Calu3 (cell line): Measurements from ENCODE around the gene PLEKHG5. TPM values are rescaled to one million over a fixed set of nuclear protein-coding genes. Genes with fewer than 3 reads are reported as not detected.

Experiments
- BruUV-seq: library from RNA; stranded (reverse); fragments of 400-500 nt; replicated peaks from 2 replicates; lab custom pipeline; 2021; lab: Mats Ljungman, UMichigan
- CTCF ChIA-PET: fragments of 300-600 bp; sonication (Branson Sonifier 250); formaldehyde crosslinking; loops from one replicate; lab custom pipeline; 2022; ENCODE audit warnings: antibody characterized with exemption; lab: Charles Lee
- DNase-seq: peaks from one replicate; pipeline ENCODE4 v3.0.0; 2022
- H3K27ac Mint-ChIP-seq: one replicate; pipeline ENCODE4 v1.8.0; 2022; ENCODE audit warnings: mixed read lengths; ENCODE audit not compliant: unreplicated experiment
- H3K27me3 Mint-ChIP-seq: one replicate; pipeline ENCODE4 v1.8.0; 2022; ENCODE audit warnings: mixed read lengths; ENCODE audit not compliant: unreplicated experiment
- H3K36me3 Mint-ChIP-seq: one replicate; pipeline ENCODE4 v1.8.0; 2022; ENCODE audit warnings: mild to moderate bottlenecking, moderate library complexity, mixed read lengths; ENCODE audit not compliant: insufficient read depth, unreplicated experiment
- H3K4me1 Mint-ChIP-seq: one replicate; pipeline ENCODE4 v1.8.0; 2022; ENCODE audit warnings: mild to moderate bottlenecking, low read depth, mixed read lengths; ENCODE audit not compliant: unreplicated experiment
- H3K4me3 Mint-ChIP-seq: one replicate; pipeline ENCODE4 v1.8.0; 2022; ENCODE audit warnings: mild to moderate bottlenecking, low read depth, moderate library complexity, mixed read lengths; ENCODE audit not compliant: unreplicated experiment
- H3K9me3 Mint-ChIP-seq: one replicate; pipeline ENCODE4 v1.8.0; 2022; ENCODE audit warnings: low read depth, mixed read lengths; ENCODE audit not compliant: unreplicated experiment
- CTCF ChIP-seq: fragments of 200-600 bp; IDR thresholded peaks from one replicate; pipeline ENCODE4 v1.8.0; 2022; ENCODE audit warnings: antibody characterized with exemption; ENCODE audit not compliant: unreplicated experiment
- intact Hi-C: fragments of 100-400 bp; cut with micrococcal nuclease; formaldehyde crosslinking; loops from one replicate; pipeline ENCODE4 v1.10.0; 2022; ENCODE audit not compliant: unreplicated experiment
- total RNA-seq: library from RNA; stranded (reverse); gene quantifications from 2 replicates; pipeline ENCODE4 v1.2.3, GENCODE V29; 2022

PLEKHG5 gene
- total RNA-seq, 1 experiment from 2014 or later: 5.1 TPM

GRCh38 chr1:6466023-6466422 is 25.4 kb downstream of the PLEKHG5 start, which contains the start of gene TNFRSF25:
TSS of gene TNFRSF25 (minus strand) at chr1:6466173. CDS start at chr1:6466107, 66 bp downstream.
- no peak for DNase-seq
- H3K27ac Mint-ChIP-seq: no peak within 1 kb of the TSS
- H3K27me3 Mint-ChIP-seq: no peaks in the 10 kb centered on the region
- no TSS peak for BruUV-seq
- H3K4me3 Mint-ChIP-seq: no peak within 1 kb of the TSS
- peaks cover 10% of the 10 kb centered on the region for H3K36me3 Mint-ChIP-seq
- peaks cover 2% of the 10 kb centered on the region for H3K9me3 Mint-ChIP-seq
- CTCF ChIA-PET: interaction anchor here (0.7 kb wide), 1 partner anchor 408 kb away, joined by 3 read pairs; no protein-coding TSS in a partner anchor
- H3K4me1 Mint-ChIP-seq: no peaks in the 10 kb centered on the region
- intact Hi-C loops: no loop called here
- no peak for TF ChIP-seq CTCF

GRCh38 chr1:6465461-6466005 is 25.9 kb downstream of the PLEKHG5 start:
- intact Hi-C loops: no loop called here
- CTCF ChIA-PET: no interaction called here

GRCh38 chr1:6464915-6465314 is 26.6 kb downstream of the PLEKHG5 start:
- Mint-ChIP-seq H3K27me3 (no peaks in the 10 kb centered on the region), H3K9me3 (peaks cover 2% of the 10 kb centered on the region), H3K36me3 (peaks cover 10% of the 10 kb centered on the region), H3K4me3 (no peak overlapping the region), H3K4me1 (no peaks in the 10 kb centered on the region), H3K27ac (no peak overlapping the region)
- no peak for TF ChIP-seq CTCF
- CTCF ChIA-PET: no interaction called here
- no TSS peak for BruUV-seq
- intact Hi-C loops: no loop called here
- no peak for DNase-seq

More at GRCh38 chr1:6465461-6466005, 25.9 kb downstream of the PLEKHG5 start:
- H3K36me3 Mint-ChIP-seq: peaks cover 10% of the 10 kb centered on the region
- TF ChIP-seq CTCF: no peak
- H3K4me1 Mint-ChIP-seq: no peaks in the 10 kb centered on the region
- H3K27me3 Mint-ChIP-seq: no peaks in the 10 kb centered on the region
- DNase-seq: no peak
- no TSS peak for BruUV-seq
- no peak overlapping the region for H3K27ac Mint-ChIP-seq
- H3K9me3 Mint-ChIP-seq: peaks cover 2% of the 10 kb centered on the region
- no peak overlapping the region for H3K4me3 Mint-ChIP-seq

GRCh38 chr1:6464514-6464836 is 27.0 kb downstream of the PLEKHG5 start:
- Mint-ChIP-seq H3K4me3 (no peak overlapping the region), H3K36me3 (peaks cover 10% of the 10 kb centered on the region), H3K4me1 (no peaks in the 10 kb centered on the region), H3K27ac (no peak overlapping the region), H3K27me3 (no peaks in the 10 kb centered on the region), H3K9me3 (peaks cover 2% of the 10 kb centered on the region)
- intact Hi-C loops: no loop called here
- no TSS peak for BruUV-seq
- no peak for DNase-seq
- no peak for TF ChIP-seq CTCF
- CTCF ChIA-PET: no interaction called here
